ENCODE data around the gene PIP4K2A.

Gene PIP4K2A

DNA sequence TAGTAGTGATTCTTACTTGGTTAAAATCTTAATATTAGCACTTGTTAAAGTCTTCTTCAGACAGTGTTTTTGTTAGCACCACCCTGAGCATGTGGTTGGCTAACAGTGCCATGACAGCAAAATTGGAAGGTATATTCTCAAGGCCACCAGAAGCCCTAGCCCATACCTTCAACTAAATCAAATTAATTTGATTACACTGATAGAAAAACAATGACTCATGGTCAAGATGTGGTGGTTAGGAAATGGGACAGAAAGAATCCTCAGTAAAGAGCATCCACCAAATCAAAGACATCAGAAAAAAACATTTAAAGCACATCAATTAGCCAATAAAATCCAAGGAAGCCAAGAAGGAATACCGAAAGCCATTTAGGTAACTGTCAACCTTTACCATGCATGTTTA lies 75.5 kb downstream of the PIP4K2A start:
- DNase-seq (ENCODE audit: extremely low read depth, low read depth) = no peak
- H3K4me3 ChIP-seq (replicated peaks; ENCODE audit: low read depth, low read length) = no peak overlapping the region
- TF ChIP-seq, protein P1, sequence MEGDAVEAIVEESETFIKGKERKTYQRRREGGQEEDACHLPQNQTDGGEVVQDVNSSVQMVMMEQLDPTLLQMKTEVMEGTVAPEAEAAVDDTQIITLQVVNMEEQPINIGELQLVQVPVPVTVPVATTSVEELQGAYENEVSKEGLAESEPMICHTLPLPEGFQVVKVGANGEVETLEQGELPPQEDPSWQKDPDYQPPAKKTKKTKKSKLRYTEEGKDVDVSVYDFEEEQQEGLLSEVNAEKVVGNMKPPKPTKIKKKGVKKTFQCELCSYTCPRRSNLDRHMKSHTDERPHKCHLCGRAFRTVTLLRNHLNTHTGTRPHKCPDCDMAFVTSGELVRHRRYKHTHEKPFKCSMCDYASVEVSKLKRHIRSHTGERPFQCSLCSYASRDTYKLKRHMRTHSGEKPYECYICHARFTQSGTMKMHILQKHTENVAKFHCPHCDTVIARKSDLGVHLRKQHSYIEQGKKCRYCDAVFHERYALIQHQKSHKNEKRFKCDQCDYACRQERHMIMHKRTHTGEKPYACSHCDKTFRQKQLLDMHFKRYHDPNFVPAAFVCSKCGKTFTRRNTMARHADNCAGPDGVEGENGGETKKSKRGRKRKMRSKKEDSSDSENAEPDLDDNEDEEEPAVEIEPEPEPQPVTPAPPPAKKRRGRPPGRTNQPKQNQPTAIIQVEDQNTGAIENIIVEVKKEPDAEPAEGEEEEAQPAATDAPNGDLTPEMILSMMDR (IDR thresholded peaks at IDR 0.05; ENCODE audit: low read depth, low read length, missing control alignments) = no peak

DNA sequence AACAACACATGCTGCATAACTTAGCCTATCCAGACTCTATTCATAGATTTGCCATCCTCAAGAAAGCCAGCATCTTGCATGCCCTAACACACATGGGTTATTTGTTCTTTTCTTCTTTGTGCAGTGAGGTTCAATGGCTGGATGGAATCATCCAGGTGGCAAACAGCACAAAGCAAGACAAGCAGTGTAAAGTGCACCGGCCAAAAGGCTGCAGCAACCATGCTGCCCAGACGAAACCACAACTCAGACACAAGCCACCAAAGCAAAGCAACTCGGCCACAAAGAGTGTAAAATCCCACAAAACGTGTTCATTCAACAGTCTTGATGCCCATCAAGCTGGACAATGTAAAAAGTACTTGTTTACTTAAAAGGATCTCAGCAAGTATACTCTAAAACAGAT lies 76.9 kb downstream of the PIP4K2A start:
- TF ChIP-seq, protein P1 (IDR thresholded peaks at IDR 0.05; ENCODE audit: low read depth, low read length, missing control alignments) = no peak
- no peak for DNase-seq (ENCODE audit: extremely low read depth, low read depth)
- no peak overlapping the region for H3K4me3 ChIP-seq (replicated peaks; ENCODE audit: low read depth, low read length)

DNA sequence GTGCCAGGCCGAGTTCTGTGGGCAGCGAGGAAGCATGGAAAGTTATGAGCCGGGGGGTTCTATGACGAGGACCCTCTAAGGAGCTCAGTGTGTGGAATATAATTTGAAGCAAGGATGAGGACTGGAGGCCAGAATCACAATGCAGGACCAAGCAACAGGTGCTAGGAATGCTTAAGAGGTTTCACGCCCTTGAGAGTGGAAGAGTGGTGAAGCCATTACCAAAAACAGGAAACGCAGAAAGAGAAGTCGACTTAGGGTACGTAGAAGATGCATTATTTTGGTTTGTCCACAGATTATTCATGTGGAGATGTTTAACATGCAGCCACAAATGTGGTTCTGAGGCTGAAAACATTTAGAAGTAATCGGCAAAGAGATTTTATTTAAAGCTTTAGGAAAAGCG lies 78.7 kb downstream of the PIP4K2A start:
- TF ChIP-seq, protein P1 (IDR thresholded peaks at IDR 0.05; ENCODE audit: low read depth, low read length, missing control alignments) = no peak
- no peak for DNase-seq (ENCODE audit: extremely low read depth, low read depth)
- no peak overlapping the region for H3K4me3 ChIP-seq (replicated peaks; ENCODE audit: low read depth, low read length)

DNA sequence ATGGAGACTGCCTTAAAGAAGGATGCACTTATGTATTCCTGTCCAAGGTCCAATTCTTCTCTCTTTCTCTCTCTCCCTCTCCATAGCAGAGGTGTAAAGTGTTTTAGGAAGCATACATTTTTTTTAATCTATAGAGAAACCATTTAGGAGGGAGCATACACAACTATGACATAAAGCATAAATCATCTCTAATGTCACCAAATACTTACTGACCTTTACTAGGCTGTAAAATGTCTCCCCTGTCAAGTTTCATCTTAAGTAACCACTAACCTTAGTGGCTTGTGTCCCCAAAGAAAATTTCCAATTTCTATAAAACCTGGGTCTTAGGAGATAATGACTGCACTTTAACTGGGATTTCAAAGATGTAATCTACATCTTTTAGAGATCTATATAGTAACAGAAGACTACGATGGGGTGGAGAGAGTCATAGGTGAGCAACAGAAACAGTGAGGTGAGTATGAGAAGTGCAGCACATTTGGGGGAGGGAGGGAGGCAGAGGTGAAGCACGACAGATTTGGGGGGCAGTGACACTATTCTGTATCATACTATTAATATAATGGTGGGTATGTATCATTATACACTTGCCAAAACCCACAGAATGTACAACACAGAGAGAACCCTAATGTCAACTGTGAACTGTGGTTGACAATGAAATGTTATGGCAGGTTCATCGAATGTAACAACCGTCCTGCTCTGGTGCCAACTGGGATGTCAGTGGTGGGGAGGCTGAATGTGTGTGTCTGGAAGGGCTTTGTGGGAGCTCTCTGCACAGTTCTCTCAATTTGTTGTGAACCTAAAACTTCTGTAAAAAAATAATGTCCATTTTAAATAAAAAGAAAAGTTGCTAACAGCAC lies 79.5 kb downstream of the PIP4K2A start:
- TF ChIP-seq, protein P1 (IDR thresholded peaks at IDR 0.05; ENCODE audit: low read depth, low read length, missing control alignments) = no peak
- H3K4me3 ChIP-seq (replicated peaks; ENCODE audit: low read depth, low read length) = no peak overlapping the region
- no peak for DNase-seq (ENCODE audit: extremely low read depth, low read depth)

DNA sequence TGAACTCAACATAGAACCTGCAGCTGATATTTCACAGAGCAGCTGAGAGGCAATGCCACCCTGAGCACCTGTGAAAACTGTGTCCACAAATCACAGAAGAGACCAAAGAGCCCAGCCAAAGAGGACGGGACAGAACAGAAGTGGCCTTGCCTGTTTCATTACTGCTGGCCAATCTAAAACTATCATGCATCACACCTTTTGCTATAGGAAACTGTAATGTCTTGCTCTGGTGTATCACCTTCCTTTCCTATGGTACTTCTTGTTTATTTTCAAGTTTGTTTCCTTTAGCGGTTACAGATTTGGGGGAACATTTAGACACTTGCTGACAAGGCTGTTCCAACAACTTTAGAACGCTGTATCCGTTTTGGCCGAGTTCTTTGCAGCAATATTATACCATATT lies 80.3 kb downstream of the PIP4K2A start:
- no peak for DNase-seq (ENCODE audit: extremely low read depth, low read depth)
- no peak overlapping the region for H3K4me3 ChIP-seq (replicated peaks; ENCODE audit: low read depth, low read length)
- TF ChIP-seq, protein P1 (IDR thresholded peaks at IDR 0.05; ENCODE audit: low read depth, low read length, missing control alignments) = no peak

DNA sequence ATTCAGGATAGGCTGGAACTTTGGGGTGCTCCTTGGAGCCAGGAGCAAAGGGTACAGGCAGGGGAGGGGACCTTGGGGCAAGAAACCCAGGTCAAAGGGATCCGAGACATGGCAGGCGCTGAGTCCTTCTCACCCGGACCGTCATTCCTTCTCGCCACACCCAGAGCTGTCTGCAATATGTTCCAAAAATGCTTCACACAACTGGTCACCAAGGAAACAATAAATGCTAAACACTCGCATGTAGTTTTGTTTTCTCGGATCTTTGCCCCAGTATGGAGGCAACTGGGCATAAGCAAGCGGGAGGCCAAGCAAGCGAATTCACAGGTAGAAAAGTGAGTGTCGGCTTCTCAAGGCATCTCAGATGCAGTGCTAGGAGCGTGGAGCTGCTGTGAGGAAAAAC lies 80.8 kb downstream of the PIP4K2A start:
- no peak overlapping the region for H3K4me3 ChIP-seq (replicated peaks; ENCODE audit: low read depth, low read length)
- no peak for DNase-seq (ENCODE audit: extremely low read depth, low read depth)
- TF ChIP-seq, protein P1 (IDR thresholded peaks at IDR 0.05; ENCODE audit: low read depth, low read length, missing control alignments) = no peak

All from HFF-Myc (cell line).